GM12878 (cell line): Measurements from ENCODE around the gene IRS2. TPM values are rescaled to one million over a fixed set of nuclear protein-coding genes. Genes with fewer than 3 reads are reported as not detected.

Experiments
- ATAC-seq: fragments of 200-7000 bp; cut with Tn5 transposase; 3 replicates; pipeline ENCODE4 v1.9.1; 2020; ENCODE audit warnings: mild to moderate bottlenecking, moderate library complexity
- BruUV-seq: library from RNA; stranded (reverse); fragments of 400-500 nt; replicated peaks from 2 replicates; lab custom pipeline; 2021; lab: Mats Ljungman, UMichigan
- CTCF ChIA-PET: fragments of 300-600 bp; sonication (Branson Sonifier 250); formaldehyde crosslinking; extraction: SDS; loops from one replicate; lab custom pipeline; 2021; ENCODE audit warnings: inconsistent platforms; lab: Yijun Ruan, JAX
- POLR2A ChIA-PET: fragments of 350-600 bp; formaldehyde crosslinking; extraction: SDS; loops from one replicate; lab custom pipeline; 2021; ENCODE audit warnings: inconsistent platforms; lab: Charles Lee
- RAD21 ChIA-PET: fragments of 300-600 bp; sonication (Branson Sonifier 250); formaldehyde crosslinking; loops from one replicate; lab custom pipeline; 2023; ENCODE audit warnings: antibody characterized with exemption; ENCODE audit not compliant: unreplicated experiment; lab: Charles Lee
- SMC1A ChIA-PET: fragments of 300-600 bp; sonication (Branson Sonifier 250); formaldehyde crosslinking; loops from one replicate; lab custom pipeline; 2023; ENCODE audit not compliant: unreplicated experiment, uncharacterized antibody; lab: Charles Lee
- DNase-seq: peaks from one replicate; pipeline ENCODE4 v3.0.0-alpha.2; 2011; ENCODE audit warnings: low read depth, low spot score
- FAIRE-seq: peaks from 3 replicates; lab custom pipeline; 2011; peaks lifted over from hg19 to GRCh38; lab: Jason Lieb, UNC
- H2AFZ ChIP-seq: 2 replicates; pipeline ENCODE4 v1.6.0; 2011; ENCODE audit warnings: low read depth, low read length, control low read depth; ENCODE audit not compliant: control insufficient read depth
- H3K27ac ChIP-seq: 2 replicates; pipeline ENCODE4 v1.5.1; 2011; ENCODE audit warnings: control low read depth; ENCODE audit not compliant: control insufficient read depth, insufficient read depth
- H3K27me3 ChIP-seq, 2 experiments: replicated peaks in 1 of 2; 2 replicates each; pipeline versions ENCODE4 v1.6.0 to v1.6.1; 2011; ENCODE audit warnings: low read length in 1 of 2; ENCODE audit not compliant: control insufficient read depth in 2 of 2, insufficient read depth in 2 of 2
- H3K36me3 ChIP-seq, 2 experiments: 2 replicates each; pipeline ENCODE4 v1.5.1; 2011; ENCODE audit warnings: low read length in 1 of 2; ENCODE audit not compliant: control insufficient read depth in 2 of 2, insufficient read depth in 2 of 2
- H3K4me1 ChIP-seq: 2 replicates; pipeline ENCODE4 v1.6.1; 2011; ENCODE audit warnings: mild to moderate bottlenecking, low read length, moderate library complexity, mixed read lengths; ENCODE audit not compliant: control insufficient read depth, insufficient read depth
- H3K4me2 ChIP-seq: 2 replicates; pipeline ENCODE4 v1.6.0; 2011; ENCODE audit warnings: control low read depth; ENCODE audit not compliant: control insufficient read depth, insufficient read depth
- H3K4me3 ChIP-seq: fragments of 200-600 bp; sonication (generic); 2 replicates; pipeline ENCODE4 v1.5.1; 2016
- H3K79me2 ChIP-seq: 2 replicates; pipeline ENCODE4 v1.6.0; 2011; ENCODE audit warnings: low read length; ENCODE audit not compliant: control insufficient read depth, insufficient read depth
- H3K9ac ChIP-seq: 2 replicates; pipeline ENCODE4 v1.8.0; 2011; ENCODE audit warnings: low read length, control low read depth, mixed read lengths; ENCODE audit not compliant: control insufficient read depth, insufficient read depth
- H3K9me3 ChIP-seq: replicated peaks from 3 replicates; pipeline ENCODE4 v1.5.1; 2011; ENCODE audit warnings: mild to moderate bottlenecking, low read length; ENCODE audit not compliant: control insufficient read depth, insufficient read depth
- H4K20me1 ChIP-seq: 2 replicates; pipeline ENCODE4 v1.6.0; 2011; ENCODE audit not compliant: control insufficient read depth, insufficient read depth
- ETV6 ChIP-seq, 2 experiments: fragments of 450-650 bp in 1 of 2; IDR thresholded peaks in 1 of 2; conservative IDR thresholded peaks in 1 of 2; 2 replicates each; pipeline ENCODE4 v1.6.1; 2014; ENCODE audit warnings: antibody characterized with exemption in 1 of 2, borderline replicate concordance in 1 of 2, low read depth in 1 of 2, mild to moderate bottlenecking in 1 of 2, moderate library complexity in 1 of 2
- GABPA ChIP-seq: IDR thresholded peaks from 2 replicates; pipeline ENCODE4 v1.6.1; 2014; ENCODE audit warnings: antibody characterized with exemption, low read depth, mild to moderate bottlenecking, inconsistent platforms
- IKZF1 ChIP-seq: fragments of 450-650 bp; conservative IDR thresholded peaks from 2 replicates; pipeline ENCODE4 v1.6.1; 2017; ENCODE audit warnings: antibody characterized with exemption, mild to moderate bottlenecking
- MTA2 ChIP-seq: fragments of 450-650 bp; IDR thresholded peaks from 2 replicates; pipeline ENCODE4 v1.6.1; 2016; ENCODE audit warnings: low read depth, mild to moderate bottlenecking, moderate library complexity
- PRDM15 ChIP-seq: fragments of 450-650 bp; formaldehyde crosslinking; IDR thresholded peaks from 2 replicates; pipeline ENCODE4 v1.4.0; 2020; ENCODE audit warnings: mild to moderate bottlenecking, moderate library complexity
- RAD51 ChIP-seq: fragments of 450-650 bp; IDR thresholded peaks from 2 replicates; pipeline ENCODE4 v1.6.1; 2016; ENCODE audit warnings: moderate library complexity, mild to moderate bottlenecking, inconsistent platforms
- SP1 ChIP-seq: IDR thresholded peaks from one replicate; pipeline ENCODE4 v1.6.1; 2011; ENCODE audit warnings: low read depth, low read length
- whole genome bisulfite sequencing: methylation state at CpG from one replicate; pipeline ENCODE4 v1.1.6; 2016; ENCODE audit warnings: low lambda C conversion rate; ENCODE audit not compliant: insufficient replicate concordance, insufficient coverage; ENCODE audit errors: missing lambda C conversion rate; 5-methylcytosine and 5-hydroxymethylcytosine counted together
- in situ Hi-C: fragments of 300-500 bp; cut with MboI; formaldehyde crosslinking; loops from 9 replicates; pipeline ENCODE4 v1.14.3; 2018; ENCODE audit warnings: mixed read lengths
- intact Hi-C: fragments of 100-400 bp; cut with micrococcal nuclease; formaldehyde crosslinking; loops from one replicate; pipeline ENCODE4 v1.14.2; 2022; ENCODE audit not compliant: unreplicated experiment
- polyA plus RNA-seq, 11 experiments: library from polyadenylated mRNA; depleted of rRNA in 4 of 11; unstranded in 6 of 11; stranded (reverse) in 5 of 11; fragments of >200 nt; fragmentation: Nextera tagmentation in 4 of 11; fragmentation: Illumina TruSeq in 1 of 11; extraction: Ambion mirVana in 4 of 11; extraction: Trizol in 1 of 11; gene quantifications; 1 replicate in 1 of 11; 2 replicates in 10 of 11; pipeline versions ENCODE4 v1.2.1 to v1.2.3, GENCODE V29; 2011 to 2016; ENCODE audit warnings: inconsistent platforms in 2 of 11, missing spikeins in 2 of 11, low read depth in 1 of 11
- total RNA-seq, 4 experiments: library from RNA; depleted of rRNA in 3 of 4; stranded (reverse); fragments of >200 nt in 3 of 4; fragmentation: Illumina TruSeq in 1 of 4; extraction: Trizol in 1 of 4; gene quantifications; 2 replicates each; pipeline versions ENCODE4 v1.2.1 to v1.2.3, GENCODE V29; 2013 to 2021
- TF ChIP-seq, protein P1 (sequence below): IDR thresholded peaks from 2 replicates; pipeline ENCODE4 v1.6.1; 2012; ENCODE audit warnings: low read length, inconsistent platforms
- TF ChIP-seq, protein P2 (sequence below): fragments of 450-650 bp; IDR thresholded peaks from 2 replicates; pipeline ENCODE4 v1.6.1; 2016; ENCODE audit warnings: mild to moderate bottlenecking

The IRS2 gene
- total and polyA plus RNA-seq, 10 of the 15 experiments (the other 5 are each of a cell fraction or from before 2014, with no cell fraction given) = 0.01 to 0.31 (median 0.07) TPM; not detected in 6

GRCh38 chr13:109834973-109835720, 48.8 kb upstream of the IRS2 start:
- no peak for FAIRE-seq
- Histone ChIP-seq H3K36me3 (no peaks in the 10 kb centered on the region), H2AFZ (no peak overlapping the region), H3K27me3 (no peaks in the 10 kb centered on the region), H3K4me1 (no peaks in the 10 kb centered on the region), H3K4me2 (no peak overlapping the region), H3K4me3 (no peak overlapping the region), H3K27ac (no peak overlapping the region), H3K9ac (no peak overlapping the region), H3K79me2 (no peaks in the 10 kb centered on the region), H4K20me1 (no peaks in the 10 kb centered on the region), H3K9me3 (no peaks in the 10 kb centered on the region)
- intact Hi-C loops (no loop called here), in situ Hi-C loops (no loop called here)
- TF ChIP-seq RAD51 (no peak), SP1 (no peak), ETV6 (conservative IDR thresholded peaks at IDR 0.05 in 1 of 2, IDR thresholded peaks at IDR 0.05 in 1 of 2; ENCODE audit: borderline replicate concordance in 1 of 2, low read depth in 1 of 2) (no peak), GABPA (no peak), IKZF1 (no peak), PRDM15 (no peak), MTA2 (no peak)
- TF ChIP-seq, protein P1, sequence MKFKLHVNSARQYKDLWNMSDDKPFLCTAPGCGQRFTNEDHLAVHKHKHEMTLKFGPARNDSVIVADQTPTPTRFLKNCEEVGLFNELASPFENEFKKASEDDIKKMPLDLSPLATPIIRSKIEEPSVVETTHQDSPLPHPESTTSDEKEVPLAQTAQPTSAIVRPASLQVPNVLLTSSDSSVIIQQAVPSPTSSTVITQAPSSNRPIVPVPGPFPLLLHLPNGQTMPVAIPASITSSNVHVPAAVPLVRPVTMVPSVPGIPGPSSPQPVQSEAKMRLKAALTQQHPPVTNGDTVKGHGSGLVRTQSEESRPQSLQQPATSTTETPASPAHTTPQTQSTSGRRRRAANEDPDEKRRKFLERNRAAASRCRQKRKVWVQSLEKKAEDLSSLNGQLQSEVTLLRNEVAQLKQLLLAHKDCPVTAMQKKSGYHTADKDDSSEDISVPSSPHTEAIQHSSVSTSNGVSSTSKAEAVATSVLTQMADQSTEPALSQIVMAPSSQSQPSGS = no peak
- TF ChIP-seq, protein P2, sequence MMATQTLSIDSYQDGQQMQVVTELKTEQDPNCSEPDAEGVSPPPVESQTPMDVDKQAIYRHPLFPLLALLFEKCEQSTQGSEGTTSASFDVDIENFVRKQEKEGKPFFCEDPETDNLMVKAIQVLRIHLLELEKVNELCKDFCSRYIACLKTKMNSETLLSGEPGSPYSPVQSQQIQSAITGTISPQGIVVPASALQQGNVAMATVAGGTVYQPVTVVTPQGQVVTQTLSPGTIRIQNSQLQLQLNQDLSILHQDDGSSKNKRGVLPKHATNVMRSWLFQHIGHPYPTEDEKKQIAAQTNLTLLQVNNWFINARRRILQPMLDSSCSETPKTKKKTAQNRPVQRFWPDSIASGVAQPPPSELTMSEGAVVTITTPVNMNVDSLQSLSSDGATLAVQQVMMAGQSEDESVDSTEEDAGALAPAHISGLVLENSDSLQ = no peak
- ChIA-PET POLR2A (no interaction called here), SMC1A (no interaction called here), RAD21 (no interaction called here), CTCF (no interaction called here)
- DNase-seq = no peak
- ATAC-seq = no peak
- 50% methylated on average over 16 of the region's 16 CpGs for WGBS
- BruUV-seq = no TSS peak
